GM12875 (cell line): ENCODE measurements around the gene NUP50.
"Not testable (repeated sequence)": the region's sequence is repeated elsewhere in the genome, so short reads cannot be mapped to it uniquely, and the experiment has no call there.

Source experiments
- H3K4me3 ChIP-seq: one replicate; pipeline ENCODE4 v1.5.1; 2011; ENCODE audit warnings: low read depth, low read length, control low read depth
- TF ChIP-seq, protein P1 (sequence below): IDR thresholded peaks from 2 replicates; pipeline ENCODE4 v1.5.1; 2011; ENCODE audit warnings: low read depth, mild to moderate bottlenecking, control low read depth, inconsistent platforms, low read length, moderate library complexity, borderline replicate concordance; ENCODE audit not compliant: insufficient read depth

NUP50 gene

DNA sequence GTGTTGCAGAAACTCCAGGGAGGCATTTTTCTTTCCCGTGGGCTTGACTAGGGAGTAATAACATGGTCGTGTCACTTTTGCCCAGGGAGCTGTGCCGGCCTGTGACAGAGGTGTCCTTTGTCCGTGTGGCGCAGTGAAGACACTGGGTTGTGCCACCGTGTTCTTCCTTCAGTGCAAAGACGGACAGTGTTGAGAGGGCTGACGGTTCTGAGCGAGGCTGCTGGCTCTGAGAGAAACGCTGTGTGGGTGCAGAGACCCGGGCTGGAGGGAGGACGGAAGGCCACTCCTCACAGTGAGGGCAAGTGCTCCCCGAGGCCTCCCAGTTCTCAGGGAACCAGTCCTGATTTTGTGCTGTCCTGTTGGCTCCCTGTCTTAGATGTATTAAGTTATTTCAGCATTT, 20.2 kb downstream of the NUP50 start:
- TF ChIP-seq, protein P1, sequence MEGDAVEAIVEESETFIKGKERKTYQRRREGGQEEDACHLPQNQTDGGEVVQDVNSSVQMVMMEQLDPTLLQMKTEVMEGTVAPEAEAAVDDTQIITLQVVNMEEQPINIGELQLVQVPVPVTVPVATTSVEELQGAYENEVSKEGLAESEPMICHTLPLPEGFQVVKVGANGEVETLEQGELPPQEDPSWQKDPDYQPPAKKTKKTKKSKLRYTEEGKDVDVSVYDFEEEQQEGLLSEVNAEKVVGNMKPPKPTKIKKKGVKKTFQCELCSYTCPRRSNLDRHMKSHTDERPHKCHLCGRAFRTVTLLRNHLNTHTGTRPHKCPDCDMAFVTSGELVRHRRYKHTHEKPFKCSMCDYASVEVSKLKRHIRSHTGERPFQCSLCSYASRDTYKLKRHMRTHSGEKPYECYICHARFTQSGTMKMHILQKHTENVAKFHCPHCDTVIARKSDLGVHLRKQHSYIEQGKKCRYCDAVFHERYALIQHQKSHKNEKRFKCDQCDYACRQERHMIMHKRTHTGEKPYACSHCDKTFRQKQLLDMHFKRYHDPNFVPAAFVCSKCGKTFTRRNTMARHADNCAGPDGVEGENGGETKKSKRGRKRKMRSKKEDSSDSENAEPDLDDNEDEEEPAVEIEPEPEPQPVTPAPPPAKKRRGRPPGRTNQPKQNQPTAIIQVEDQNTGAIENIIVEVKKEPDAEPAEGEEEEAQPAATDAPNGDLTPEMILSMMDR, result no peak
- no peak overlapping the region for H3K4me3 ChIP-seq

DNA sequence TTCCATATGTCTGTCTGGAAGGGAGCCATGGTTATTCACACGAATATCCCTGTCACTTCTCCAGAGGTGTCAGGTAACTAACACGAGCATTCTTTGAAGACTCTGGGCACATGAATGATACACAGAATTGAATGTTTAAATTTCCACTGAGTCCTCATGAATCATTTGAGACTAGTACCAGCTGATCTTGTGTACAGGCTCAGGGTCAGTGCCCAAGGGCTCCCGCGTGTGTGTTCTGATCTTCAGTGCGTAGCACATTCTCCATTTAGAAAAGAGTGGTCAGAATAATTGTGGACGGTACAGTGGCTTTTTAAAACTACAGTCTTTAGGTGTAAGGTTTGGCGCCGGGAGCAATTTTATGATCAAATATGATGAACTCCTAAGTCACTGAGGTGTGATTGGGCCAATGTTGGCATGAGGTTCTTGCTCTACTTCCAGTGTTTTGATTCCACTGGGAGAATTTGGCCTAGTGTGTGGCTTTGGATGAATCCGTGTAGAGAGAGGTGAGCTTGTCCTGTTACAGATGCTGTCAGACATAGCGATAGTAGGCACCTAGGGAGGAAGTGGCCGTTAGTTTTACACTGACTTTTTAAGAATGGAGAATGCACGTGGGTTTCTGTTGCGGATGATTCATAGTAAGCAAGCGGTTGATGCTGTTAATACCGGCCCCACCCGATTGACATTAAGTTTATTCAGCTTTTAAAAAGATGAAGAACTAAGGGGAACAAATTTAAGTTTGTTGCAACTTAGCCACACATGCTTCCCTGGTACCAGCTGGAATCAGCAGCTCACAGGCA, 22.2 kb downstream of the NUP50 start:
- no peak overlapping the region for H3K4me3 ChIP-seq
- TF ChIP-seq, protein P1, result no peak

DNA sequence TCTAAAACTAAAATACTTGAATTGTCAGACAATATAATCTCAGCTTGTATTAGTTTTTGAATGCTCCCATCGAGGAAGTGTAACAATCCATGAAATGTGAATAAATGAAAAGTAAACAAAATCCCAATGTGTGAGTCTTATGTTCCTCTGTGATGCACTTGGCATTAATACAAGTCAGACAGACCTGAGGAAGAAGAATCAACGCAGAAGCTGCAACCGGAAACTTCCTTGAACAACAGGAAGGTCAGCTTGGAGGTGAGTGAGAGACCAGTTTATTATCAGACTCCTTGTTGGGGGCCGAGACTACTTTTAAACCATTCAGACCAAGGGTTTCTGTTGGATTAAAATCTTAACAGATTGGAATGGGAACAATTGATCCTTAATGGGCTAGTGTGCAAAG, 24.2 kb downstream of the NUP50 start:
- H3K4me3 ChIP-seq, result no peak overlapping the region
- TF ChIP-seq, protein P1, result no peak

DNA sequence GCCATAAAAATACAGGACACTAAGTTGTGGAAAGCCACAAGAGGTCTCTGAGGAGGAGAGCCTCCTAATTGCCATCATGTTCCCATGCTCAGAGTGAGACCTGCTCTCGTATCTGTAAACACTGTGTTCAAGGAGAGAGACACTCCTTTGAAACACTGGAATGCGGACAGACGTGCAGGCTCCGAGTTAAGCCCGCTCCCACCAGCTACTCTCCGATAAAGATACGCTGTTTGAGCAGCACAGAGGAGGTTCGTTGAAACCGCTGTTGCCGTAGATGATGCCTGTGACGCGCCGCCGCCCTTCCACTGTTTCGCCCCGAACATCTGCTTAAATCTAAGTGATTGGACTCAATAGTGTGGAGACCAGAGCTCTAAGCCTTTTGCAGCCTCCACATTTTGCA, 25.1 kb downstream of the NUP50 start:
- TF ChIP-seq, protein P1, result no peak
- H3K4me3 ChIP-seq, result no peak overlapping the region

DNA sequence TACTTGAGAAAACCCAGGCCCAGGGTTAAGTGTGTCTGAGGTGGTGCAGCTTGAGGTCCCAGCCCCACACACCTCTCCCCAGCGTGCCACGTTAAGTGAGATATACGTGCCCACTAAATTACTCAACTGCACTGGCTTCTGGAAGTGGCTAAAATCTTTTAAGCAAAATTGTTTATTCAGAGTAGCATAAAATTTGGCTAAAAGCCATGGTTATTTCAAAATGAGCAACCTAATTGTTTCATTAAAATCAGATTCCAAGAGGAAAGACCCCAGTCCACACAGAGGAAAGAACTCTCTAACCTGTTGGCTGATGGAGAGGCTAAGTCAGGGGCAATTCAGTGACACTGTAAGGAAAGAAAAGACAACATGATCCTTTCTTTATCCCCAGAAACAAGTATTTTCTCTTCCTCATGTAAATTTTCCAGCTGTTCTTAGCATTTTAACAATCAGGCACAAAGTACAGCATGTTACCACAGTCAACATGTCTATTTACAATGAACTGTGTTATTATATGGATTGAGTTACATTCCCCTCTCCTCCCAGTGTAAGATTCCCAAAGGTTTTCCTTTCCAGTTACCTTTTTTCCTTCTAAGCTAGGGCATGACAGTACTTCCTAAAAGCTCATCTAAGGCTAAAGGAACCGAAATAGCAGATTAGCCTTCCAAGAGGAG, 26.6 kb downstream of the NUP50 start:
- H3K4me3 ChIP-seq, result no peak overlapping the region
- TF ChIP-seq, protein P1, result no peak

DNA sequence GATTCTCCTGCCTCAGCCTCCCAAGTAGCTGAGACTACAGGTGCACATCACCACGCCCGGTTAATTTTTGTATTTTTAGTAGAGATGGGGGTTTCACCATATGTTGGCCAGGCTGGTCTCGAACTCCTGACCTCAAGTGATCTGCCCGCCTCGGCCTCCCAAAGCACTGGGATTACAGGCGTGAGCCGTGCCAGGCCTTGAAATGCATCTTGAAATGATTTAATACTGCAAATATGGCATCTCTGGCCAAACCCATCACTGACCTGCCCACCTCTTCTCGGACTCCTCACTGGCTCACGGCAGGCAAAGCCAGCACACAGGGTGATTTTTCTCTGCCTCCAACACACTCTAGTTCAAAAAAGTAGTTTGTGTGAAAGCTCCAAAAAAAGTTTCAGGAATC, 28.0 kb downstream of the NUP50 start:
- H3K4me3 ChIP-seq, result not testable (repeated sequence)

DNA sequence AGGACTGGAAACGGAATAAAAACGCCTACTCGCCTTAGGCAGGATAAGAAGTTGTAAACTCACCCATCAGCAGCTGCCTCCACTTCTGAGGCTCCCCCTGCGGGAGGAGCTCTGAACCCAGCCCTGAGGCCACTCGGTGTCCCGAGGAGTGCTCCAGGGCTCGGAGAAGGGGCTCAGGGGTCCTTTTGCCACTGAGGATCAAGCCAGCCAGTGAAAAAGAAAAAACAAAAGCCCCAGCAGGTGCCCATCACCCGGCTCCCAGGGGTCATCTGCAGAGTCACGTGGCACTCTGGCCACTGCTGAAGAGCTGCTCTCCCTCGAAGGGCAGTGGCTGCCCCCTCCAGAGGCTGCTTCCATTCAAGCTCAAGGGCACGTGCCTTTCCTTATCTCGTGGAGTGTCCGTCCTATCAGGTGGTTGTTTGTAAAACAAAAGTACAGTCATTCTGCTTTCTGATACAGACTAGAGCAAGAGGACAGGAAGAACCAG, 29.0 kb downstream of the NUP50 start:
- TF ChIP-seq, protein P1, result no peak

More for the DNA sequence above, 29.0 kb downstream of the NUP50 start:
- no peak overlapping the region for H3K4me3 ChIP-seq
